HL-60 (cell line): Measurements from ENCODE around the gene ART5.

Source experiments
- POLR2AphosphoS5 ChIP-seq: IDR thresholded peaks from 2 replicates; pipeline ENCODE4 v1.6.1; 2012; ENCODE audit warnings: low read depth
- TF ChIP-seq, protein P1 (sequence below): IDR thresholded peaks from 2 replicates; pipeline ENCODE4 v1.6.1; 2012; ENCODE audit warnings: low read depth; ENCODE audit not compliant: insufficient replicate concordance

DNA sequence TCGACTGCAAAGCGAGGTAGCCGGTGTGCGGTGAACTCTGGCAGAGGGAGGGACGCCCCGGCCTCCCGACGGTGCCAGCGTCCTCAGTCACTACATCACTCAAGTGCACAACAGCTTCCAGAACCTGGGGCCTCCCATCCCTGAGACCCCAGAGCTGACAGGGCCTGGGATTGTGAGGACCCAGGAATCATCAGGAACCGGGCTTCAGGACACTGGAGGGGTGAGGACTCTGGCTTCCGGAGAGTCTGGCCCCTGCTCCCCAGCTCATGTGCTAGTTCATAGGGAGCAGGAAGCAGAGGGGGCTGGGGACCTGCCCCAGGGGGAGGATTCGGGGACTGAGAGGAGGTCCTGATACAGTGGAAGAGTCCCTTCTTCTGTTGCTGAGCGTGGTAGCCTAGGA lies 4.6 kb downstream of the ART5 start:
- no peak for TF ChIP-seq POLR2AphosphoS5
- TF ChIP-seq, protein P1, sequence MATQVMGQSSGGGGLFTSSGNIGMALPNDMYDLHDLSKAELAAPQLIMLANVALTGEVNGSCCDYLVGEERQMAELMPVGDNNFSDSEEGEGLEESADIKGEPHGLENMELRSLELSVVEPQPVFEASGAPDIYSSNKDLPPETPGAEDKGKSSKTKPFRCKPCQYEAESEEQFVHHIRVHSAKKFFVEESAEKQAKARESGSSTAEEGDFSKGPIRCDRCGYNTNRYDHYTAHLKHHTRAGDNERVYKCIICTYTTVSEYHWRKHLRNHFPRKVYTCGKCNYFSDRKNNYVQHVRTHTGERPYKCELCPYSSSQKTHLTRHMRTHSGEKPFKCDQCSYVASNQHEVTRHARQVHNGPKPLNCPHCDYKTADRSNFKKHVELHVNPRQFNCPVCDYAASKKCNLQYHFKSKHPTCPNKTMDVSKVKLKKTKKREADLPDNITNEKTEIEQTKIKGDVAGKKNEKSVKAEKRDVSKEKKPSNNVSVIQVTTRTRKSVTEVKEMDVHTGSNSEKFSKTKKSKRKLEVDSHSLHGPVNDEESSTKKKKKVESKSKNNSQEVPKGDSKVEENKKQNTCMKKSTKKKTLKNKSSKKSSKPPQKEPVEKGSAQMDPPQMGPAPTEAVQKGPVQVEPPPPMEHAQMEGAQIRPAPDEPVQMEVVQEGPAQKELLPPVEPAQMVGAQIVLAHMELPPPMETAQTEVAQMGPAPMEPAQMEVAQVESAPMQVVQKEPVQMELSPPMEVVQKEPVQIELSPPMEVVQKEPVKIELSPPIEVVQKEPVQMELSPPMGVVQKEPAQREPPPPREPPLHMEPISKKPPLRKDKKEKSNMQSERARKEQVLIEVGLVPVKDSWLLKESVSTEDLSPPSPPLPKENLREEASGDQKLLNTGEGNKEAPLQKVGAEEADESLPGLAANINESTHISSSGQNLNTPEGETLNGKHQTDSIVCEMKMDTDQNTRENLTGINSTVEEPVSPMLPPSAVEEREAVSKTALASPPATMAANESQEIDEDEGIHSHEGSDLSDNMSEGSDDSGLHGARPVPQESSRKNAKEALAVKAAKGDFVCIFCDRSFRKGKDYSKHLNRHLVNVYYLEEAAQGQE: no peak
